NCI-H2196 treated with DMSO at 0.1 percent for 48 hours (cell line): ENCODE measurements around the gene PTPRG.
"Not testable (repeated sequence)": the region's sequence is repeated elsewhere in the genome, so short reads cannot be mapped to it uniquely, and the experiment has no call there.

Source experiments
- DNase-seq: peaks from one replicate; lab custom pipeline; 2025; ENCODE audit not compliant: unreplicated experiment; lab: John Stamatoyannopoulos, UW

The PTPRG gene

GRCh38 chr3:61716693-61717092 lies 155.3 kb downstream of the PTPRG start:
- DNase-seq: not testable (repeated sequence)

- DNase-seq: no peak
Observed at GRCh38 chr3:61718565-61718964, 157.2 kb downstream of the PTPRG start.

- no peak for DNase-seq
Observed at GRCh38 chr3:61719278-61719977, 158.1 kb downstream of the PTPRG start.

GRCh38 chr3:61723038-61723437 lies 161.7 kb downstream of the PTPRG start:
- DNase-seq: no peak

DNA sequence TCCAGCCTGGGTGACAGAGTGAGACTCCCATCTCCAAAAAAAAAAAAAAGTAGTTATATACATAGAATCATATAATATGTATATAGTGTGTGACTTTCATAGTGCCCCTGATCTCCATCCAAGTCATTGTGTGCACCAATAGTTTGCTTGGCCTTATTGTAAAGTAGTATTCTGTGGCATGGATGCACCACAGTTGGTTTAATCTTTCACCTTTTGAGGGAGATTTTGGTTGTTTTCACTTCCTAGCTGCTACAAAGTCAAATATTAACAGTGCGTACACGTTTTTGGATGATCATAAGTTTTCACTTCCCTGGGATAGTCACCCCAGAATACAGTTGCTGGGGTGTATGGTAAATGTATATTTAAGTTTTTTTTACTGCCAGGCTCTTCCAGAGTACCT lies 162.8 kb downstream of the PTPRG start:
- DNase-seq: no peak

DNA sequence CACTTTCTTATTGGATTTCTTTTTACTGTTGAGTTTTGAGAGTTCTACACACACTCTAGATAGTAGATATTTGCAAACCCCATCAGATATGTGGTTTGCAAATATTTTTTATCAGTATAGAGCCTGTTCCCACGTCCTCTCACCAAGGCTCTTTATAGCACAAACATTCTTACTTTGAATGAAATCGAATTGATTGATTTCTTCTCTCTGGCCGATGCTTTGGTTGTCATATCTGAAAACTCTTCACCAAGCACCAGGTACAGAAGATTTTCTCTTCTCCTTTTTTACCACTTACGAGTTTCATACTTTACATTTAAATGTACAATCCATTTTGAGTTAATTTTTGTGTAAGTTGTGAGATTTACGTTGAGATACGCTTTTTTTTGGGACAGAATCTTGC lies 163.4 kb downstream of the PTPRG start:
- DNase-seq: no peak

GRCh38 chr3:61725851-61726333 lies 164.5 kb downstream of the PTPRG start:
- DNase-seq: no peak

- no peak for DNase-seq
Observed at GRCh38 chr3:61727435-61727834, 166.1 kb downstream of the PTPRG start.

DNA sequence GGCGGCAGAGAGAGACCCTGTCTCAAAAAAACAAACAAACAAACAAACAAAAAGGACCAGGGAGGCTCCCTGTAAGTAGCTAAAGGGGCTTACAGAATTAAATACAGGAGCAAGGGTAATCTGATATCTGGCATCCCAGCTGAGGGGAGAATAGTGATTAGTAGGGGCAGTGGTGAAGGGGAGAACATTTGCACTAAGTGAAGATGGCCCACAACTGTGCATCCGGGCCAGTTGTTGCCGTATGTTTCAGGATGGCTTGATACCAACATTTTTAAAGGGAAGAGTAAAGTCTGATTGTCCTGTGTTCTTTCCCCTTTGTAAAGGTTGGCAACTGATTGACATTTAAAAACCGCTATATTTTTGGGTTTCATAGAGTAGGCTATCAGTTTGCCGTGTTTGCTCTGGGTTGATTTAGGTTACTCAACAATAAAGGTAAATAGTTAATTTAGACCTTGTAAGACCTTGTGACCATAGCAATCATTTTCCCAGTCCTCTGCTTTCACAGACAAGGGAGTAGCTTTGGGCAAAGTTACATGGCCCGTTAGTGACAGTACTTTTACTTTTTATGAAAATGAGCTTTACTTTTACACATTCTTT lies 167.8 kb downstream of the PTPRG start:
- DNase-seq: no peak

- DNase-seq: no peak
Observed at GRCh38 chr3:61730056-61730455, 168.7 kb downstream of the PTPRG start.

- no peak for DNase-seq
Observed at GRCh38 chr3:61730577-61731231, 169.3 kb downstream of the PTPRG start.

GRCh38 chr3:61733000-61733399 lies 171.6 kb downstream of the PTPRG start:
- no peak for DNase-seq

DNA sequence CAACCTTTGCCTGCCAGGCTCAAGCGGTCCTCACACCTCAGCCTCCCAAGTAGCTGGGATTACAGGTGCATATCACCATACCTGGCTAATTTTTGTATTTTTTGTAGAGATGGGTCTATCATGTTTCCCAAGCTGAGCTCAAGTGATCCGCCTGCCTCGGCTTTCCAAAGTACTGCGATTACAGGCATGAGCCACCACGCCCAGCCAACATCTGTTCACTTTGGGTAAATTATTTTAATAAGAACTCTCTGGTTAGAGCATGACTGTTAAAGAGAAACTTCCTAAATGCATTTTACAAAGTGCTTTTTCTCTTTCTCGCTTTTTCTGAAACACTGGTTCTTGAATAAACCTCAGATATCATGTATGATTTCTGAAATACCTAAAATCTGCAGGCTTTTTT lies 172.5 kb downstream of the PTPRG start:
- no peak for DNase-seq

DNA sequence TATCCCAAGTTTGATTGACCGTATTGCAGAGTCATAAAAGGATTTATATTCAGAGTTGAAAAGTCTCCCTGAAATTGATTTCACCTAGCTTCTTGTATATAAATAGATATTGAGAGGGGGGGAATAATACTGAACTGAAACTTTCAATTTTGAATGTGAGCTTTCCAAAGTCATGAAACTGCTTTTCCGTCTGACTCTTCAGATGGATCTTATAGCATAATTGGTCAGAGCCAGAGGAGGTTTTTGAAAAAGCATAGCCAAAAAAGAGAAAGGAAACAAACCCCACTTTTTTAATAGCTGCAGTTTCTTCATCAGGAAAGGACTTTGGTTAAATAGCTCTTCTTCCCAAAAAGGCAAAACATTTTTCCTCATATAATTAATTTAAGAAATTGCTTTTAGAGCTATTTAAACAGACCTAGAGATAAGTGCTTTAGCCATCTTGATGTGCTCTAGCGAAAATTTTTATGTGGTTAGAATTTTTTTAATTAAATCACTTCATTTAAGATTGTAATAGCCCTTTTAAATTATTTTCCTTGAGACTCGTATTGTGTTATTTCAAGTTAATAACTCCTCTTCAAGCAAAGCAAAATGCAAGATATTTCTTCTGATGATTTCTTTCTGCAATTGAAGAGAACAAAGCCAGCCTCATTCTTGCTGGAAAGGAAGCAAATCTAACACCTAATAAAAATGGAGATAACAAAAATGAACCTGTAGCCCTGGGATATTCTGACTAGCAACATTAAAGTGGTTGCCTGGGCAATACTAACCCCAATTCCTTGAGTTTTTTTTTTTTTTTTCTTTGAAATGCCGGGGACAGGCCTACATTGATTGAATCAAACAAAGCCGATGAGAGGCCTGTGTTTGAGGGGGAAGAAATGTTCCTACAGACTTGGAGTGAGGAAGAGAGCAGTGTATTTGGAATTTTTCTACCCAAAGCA lies 173.6 kb downstream of the PTPRG start:
- DNase-seq: no peak

DNA sequence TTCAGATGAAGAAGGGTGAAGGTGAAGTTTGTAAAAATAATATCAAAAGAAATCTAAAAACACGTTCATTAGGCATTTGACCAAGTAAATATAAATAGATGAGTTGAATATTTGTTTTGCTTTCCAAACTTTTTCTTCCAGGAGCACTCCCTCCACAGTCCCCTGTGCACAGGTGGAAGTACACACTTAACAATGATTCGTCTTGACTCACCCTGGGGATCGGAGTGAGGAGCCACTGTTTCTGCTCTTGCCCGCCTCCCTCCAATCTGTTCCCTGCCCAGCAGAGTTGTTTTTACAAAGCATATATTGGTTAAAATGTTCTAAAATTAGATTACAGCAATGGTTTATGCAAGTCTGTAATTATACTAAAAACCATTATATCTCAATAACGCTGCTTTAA lies 175.1 kb downstream of the PTPRG start:
- DNase-seq: no peak

DNA sequence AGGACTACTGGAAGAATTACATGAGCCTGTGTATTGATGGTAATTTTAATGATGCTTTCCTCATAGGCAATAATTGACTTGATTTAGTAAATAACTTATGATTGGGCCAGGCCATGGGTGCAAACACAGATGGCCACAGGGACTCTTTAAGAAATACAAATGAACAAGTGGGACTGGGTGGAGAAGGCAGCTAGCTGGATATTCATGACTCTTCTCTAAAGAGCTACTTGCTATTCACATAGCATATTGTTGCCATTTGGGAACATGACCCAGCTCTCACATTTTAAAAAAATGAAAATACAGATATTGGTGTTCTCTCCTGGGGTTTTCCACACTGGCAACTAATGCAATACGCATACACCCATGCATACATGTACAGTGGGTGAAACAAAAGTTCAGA lies 178.3 kb downstream of the PTPRG start:
- DNase-seq: no peak

- DNase-seq: no peak
Observed at GRCh38 chr3:61740494-61740893, 179.1 kb downstream of the PTPRG start.

DNA sequence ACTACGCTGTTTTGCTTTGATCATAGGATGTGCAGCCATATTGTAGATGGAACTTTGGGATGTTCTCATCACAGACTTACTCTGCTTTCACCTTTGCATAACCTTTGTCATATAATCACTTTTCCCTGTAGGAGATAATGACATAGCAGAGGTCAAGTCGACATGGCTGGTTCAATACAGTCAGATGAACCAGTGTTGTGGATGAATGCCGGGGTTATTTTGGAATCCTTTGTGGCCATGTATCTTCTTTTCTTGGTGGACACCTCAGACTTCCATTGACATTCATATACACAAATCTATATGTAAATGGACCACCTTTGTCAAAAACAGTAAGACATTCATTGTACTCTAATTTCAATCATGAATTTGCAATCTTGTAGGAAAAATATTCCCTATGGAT lies 180.2 kb downstream of the PTPRG start:
- no peak for DNase-seq

- no peak for DNase-seq
Observed at GRCh38 chr3:61742006-61742405, 180.6 kb downstream of the PTPRG start.

- no peak for DNase-seq
Observed at GRCh38 chr3:61743067-61743466, 181.7 kb downstream of the PTPRG start.

DNA sequence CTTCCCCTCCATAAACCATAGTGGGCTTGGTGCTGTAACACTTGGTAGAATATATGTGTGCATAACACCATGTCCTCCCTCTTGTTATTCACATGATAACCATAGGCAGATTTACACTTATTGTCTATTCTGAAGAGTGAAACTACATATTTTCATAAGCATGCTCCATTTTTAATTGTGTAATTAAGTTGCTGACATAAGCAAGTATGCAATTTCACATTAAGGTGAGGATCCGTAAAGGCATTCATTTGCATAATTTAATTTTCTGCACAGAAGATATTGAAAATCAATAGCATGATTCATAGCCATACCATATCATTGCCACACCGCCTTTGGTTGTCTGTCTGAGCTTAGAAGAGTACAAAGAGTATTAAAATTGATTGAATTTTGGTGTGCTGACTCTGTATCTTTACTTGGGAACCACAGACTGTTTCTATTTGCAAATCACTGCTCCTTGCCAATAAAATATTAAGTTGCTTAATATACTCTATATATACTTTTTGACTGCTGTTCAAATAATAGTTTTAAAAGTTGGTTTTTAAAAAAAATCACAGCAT lies 182.4 kb downstream of the PTPRG start:
- DNase-seq: no peak
